Neuronal stem cell (in vitro differentiated cells): ENCODE measurements around the gene CADPS.

ENCODE experiments used
- DNase-seq: peaks from one replicate; pipeline ENCODE4 v3.0.0-alpha.2; 2013; ENCODE audit warnings: low spot score
- H2AFZ ChIP-seq: one replicate; pipeline ENCODE4 v1.6.1; 2013; ENCODE audit warnings: mild to moderate bottlenecking, low read length, inconsistent platforms
- H2AK5ac ChIP-seq: 2 replicates; pipeline ENCODE4 v1.6.1; 2013; ENCODE audit warnings: low read depth, mild to moderate bottlenecking, inconsistent platforms, low read length, moderate library complexity, mixed read lengths
- H2BK120ac ChIP-seq: 2 replicates; pipeline ENCODE4 v1.6.1; 2013; ENCODE audit warnings: low read depth, mild to moderate bottlenecking, inconsistent platforms, low read length, moderate library complexity, mixed read lengths
- H2BK12ac ChIP-seq: one replicate; pipeline ENCODE4 v1.6.1; 2013; ENCODE audit warnings: low read length, inconsistent platforms
- H2BK15ac ChIP-seq: 2 replicates; pipeline ENCODE4 v1.6.1; 2013; ENCODE audit warnings: mild to moderate bottlenecking, low read length, inconsistent platforms, mixed read lengths
- H2BK5ac ChIP-seq: one replicate; pipeline ENCODE4 v1.6.1; 2013; ENCODE audit warnings: inconsistent platforms, mild to moderate bottlenecking, low read length, moderate library complexity
- H3K14ac ChIP-seq: one replicate; pipeline ENCODE4 v1.6.1; 2013; ENCODE audit warnings: low read length, inconsistent platforms
- H3K18ac ChIP-seq: 2 replicates; pipeline ENCODE4 v1.6.1; 2013; ENCODE audit warnings: low read length, inconsistent platforms
- H3K23ac ChIP-seq: 2 replicates; pipeline ENCODE4 v1.6.1; 2013; ENCODE audit warnings: low read depth, mild to moderate bottlenecking, mixed read lengths, low read length, inconsistent platforms; ENCODE audit not compliant: poor library complexity
- H3K27ac ChIP-seq: replicated peaks from 3 replicates; pipeline ENCODE4 v1.5.1; 2013; ENCODE audit warnings: low read length, inconsistent platforms
- H3K27me3 ChIP-seq, 3 experiments: 2 replicates each; pipeline ENCODE4 v1.6.1; 2013; ENCODE audit warnings: low read length in 3 of 3, mild to moderate bottlenecking in 2 of 3, inconsistent platforms in 1 of 3, low read depth in 1 of 3, mixed read lengths in 1 of 3, moderate library complexity in 1 of 3; ENCODE audit not compliant: control insufficient read depth in 3 of 3, insufficient read depth in 3 of 3
- H3K36me3 ChIP-seq, 2 donors: replicated peaks in 1 of 2; 2 replicates each; pipeline ENCODE4 v1.6.1; 2013; ENCODE audit warnings: low read length in 2 of 2; ENCODE audit not compliant: control insufficient read depth in 2 of 2, insufficient read depth in 2 of 2
- H3K4ac ChIP-seq: 2 replicates; pipeline ENCODE4 v1.6.1; 2013; ENCODE audit warnings: inconsistent platforms, mild to moderate bottlenecking, low read length, moderate library complexity
- H3K4me1 ChIP-seq, 2 donors: 1 replicate in 1 of 2; 2 replicates in 1 of 2; pipeline ENCODE4 v1.6.1; 2013; ENCODE audit warnings: low read length in 2 of 2, low read depth in 1 of 2; ENCODE audit not compliant: control insufficient read depth in 2 of 2, insufficient read depth in 1 of 2
- H3K4me2 ChIP-seq: one replicate; pipeline ENCODE4 v1.6.1; 2013; ENCODE audit warnings: mild to moderate bottlenecking, low read length, inconsistent platforms; ENCODE audit not compliant: insufficient read depth, poor library complexity, severe bottlenecking
- H3K4me3 ChIP-seq, 2 donors: 2 replicates each; pipeline ENCODE4 v1.5.1; 2013; ENCODE audit warnings: low read length in 2 of 2, mild to moderate bottlenecking in 2 of 2, inconsistent platforms in 1 of 2, moderate library complexity in 1 of 2
- H3K79me1 ChIP-seq: one replicate; pipeline ENCODE4 v1.6.1; 2013; ENCODE audit warnings: low read depth, mild to moderate bottlenecking, inconsistent platforms, low read length, moderate library complexity
- H3K9ac ChIP-seq: one replicate; pipeline ENCODE4 v1.6.1; 2013; ENCODE audit warnings: mild to moderate bottlenecking, low read depth, low read length, inconsistent platforms; ENCODE audit not compliant: poor library complexity
- H3K9me3 ChIP-seq, 2 donors: replicated peaks in 1 of 2; 2 replicates each; pipeline versions ENCODE3 to v1.6.1; 2013; ENCODE audit warnings: low read length in 2 of 2, mild to moderate bottlenecking in 2 of 2, inconsistent platforms in 1 of 2, low read depth in 1 of 2, mixed read lengths in 1 of 2, moderate library complexity in 1 of 2; ENCODE audit not compliant: control insufficient read depth in 2 of 2, insufficient read depth in 1 of 2
- H4K8ac ChIP-seq: one replicate; pipeline ENCODE4 v1.6.1; 2013; ENCODE audit warnings: low read depth, mild to moderate bottlenecking, inconsistent platforms, low read length, moderate library complexity
- H4K91ac ChIP-seq: one replicate; pipeline ENCODE4 v1.6.1; 2013; ENCODE audit warnings: low read length, low read depth, mild to moderate bottlenecking, inconsistent platforms; ENCODE audit not compliant: poor library complexity
- WGBS, 2 donors: extraction: QIAGEN DNeasy Blood & Tissue Kit; methylation state at CpG; one replicate each; pipeline ENCODE4 v1.1.7; 2013; ENCODE audit warnings: missing lambda C conversion rate in 2 of 2, mixed read lengths in 1 of 2; ENCODE audit not compliant: insufficient read length in 2 of 2, insufficient replicate concordance in 1 of 2; ENCODE audit errors: extremely low coverage in 2 of 2; 5-methylcytosine and 5-hydroxymethylcytosine counted together

The CADPS gene

GRCh38 chr3:62758296-62759066, 116.7 kb downstream of the CADPS start:
- no peak overlapping the region for H3K27ac ChIP-seq
- no CpG with 5 or more reads among the region's 3 CpGs for WGBS, 2 donors
- H3K36me3 ChIP-seq: no peaks in the 10 kb centered on the region
- no peak overlapping the region for H4K8ac ChIP-seq
- H3K9me3 ChIP-seq: no peaks in the 10 kb centered on the region
- no peak overlapping the region for H3K14ac ChIP-seq
- no peak overlapping the region for H2BK120ac ChIP-seq
- H3K4me3 ChIP-seq: no peak overlapping the region
- H2BK5ac ChIP-seq: no peak overlapping the region
- H2AK5ac ChIP-seq: no peak overlapping the region
- H3K4me2 ChIP-seq: no peak overlapping the region
- no peak overlapping the region for H2BK12ac ChIP-seq
- H3K4ac ChIP-seq: no peak overlapping the region
- H3K79me1 ChIP-seq: no peaks in the 10 kb centered on the region
- no peak for DNase-seq
- H3K18ac ChIP-seq: no peak overlapping the region
- peaks cover 0 to 2% of the 10 kb centered on the region in 2 donors for H3K4me1 ChIP-seq
- H3K27me3 ChIP-seq: no peaks in the 10 kb centered on the region
- H2AFZ ChIP-seq: no peak overlapping the region
- no peak overlapping the region for H4K91ac ChIP-seq
- H2BK15ac ChIP-seq: no peak overlapping the region
- no peak overlapping the region for H3K9ac ChIP-seq
- H3K23ac ChIP-seq: no peak overlapping the region

GRCh38 chr3:62757045-62757444, 118.2 kb downstream of the CADPS start:
- H3K4me3 ChIP-seq: no peak overlapping the region
- H3K9me3 ChIP-seq: no peaks in the 10 kb centered on the region
- no peak overlapping the region for H3K14ac ChIP-seq
- H3K4me1 ChIP-seq: peaks cover 0 to 2% of the 10 kb centered on the region in 2 donors
- no peaks in the 10 kb centered on the region for H3K27me3 ChIP-seq
- no peak overlapping the region for H3K27ac ChIP-seq
- no peak overlapping the region for H3K23ac ChIP-seq
- no peak overlapping the region for H3K4me2 ChIP-seq
- H4K8ac ChIP-seq: no peak overlapping the region
- no peak overlapping the region for H2BK5ac ChIP-seq
- H2BK12ac ChIP-seq: no peak overlapping the region
- DNase-seq: no peak
- H2BK120ac ChIP-seq: no peak overlapping the region
- H4K91ac ChIP-seq: no peak overlapping the region
- no peaks in the 10 kb centered on the region for H3K36me3 ChIP-seq
- no peak overlapping the region for H2AFZ ChIP-seq
- H3K4ac ChIP-seq: no peak overlapping the region
- H3K79me1 ChIP-seq: no peaks in the 10 kb centered on the region
- no peak overlapping the region for H2AK5ac ChIP-seq
- H3K18ac ChIP-seq: no peak overlapping the region
- WGBS, 2 donors: no CpG with 5 or more reads among the region's 4 CpGs
- no peak overlapping the region for H3K9ac ChIP-seq
- no peak overlapping the region for H2BK15ac ChIP-seq

GRCh38 chr3:62755285-62755684, 119.9 kb downstream of the CADPS start:
- no peak overlapping the region for H4K8ac ChIP-seq
- no peak overlapping the region for H3K4ac ChIP-seq
- WGBS, 2 donors: no CpG with 5 or more reads among the region's 8 CpGs
- H3K4me2 ChIP-seq: no peak overlapping the region
- DNase-seq: no peak
- no peak overlapping the region for H3K4me3 ChIP-seq
- no peak overlapping the region for H2BK5ac ChIP-seq
- H2BK120ac ChIP-seq: no peak overlapping the region
- H3K27ac ChIP-seq: no peak overlapping the region
- no peak overlapping the region for H2AFZ ChIP-seq
- H3K23ac ChIP-seq: no peak overlapping the region
- H2AK5ac ChIP-seq: no peak overlapping the region
- no peaks in the 10 kb centered on the region for H3K36me3 ChIP-seq
- no peak overlapping the region for H3K9ac ChIP-seq
- H3K79me1 ChIP-seq: no peaks in the 10 kb centered on the region
- H3K14ac ChIP-seq: no peak overlapping the region
- no peak overlapping the region for H2BK15ac ChIP-seq
- H4K91ac ChIP-seq: no peak overlapping the region
- peaks cover 0 to 2% of the 10 kb centered on the region in 2 donors for H3K4me1 ChIP-seq
- no peaks in the 10 kb centered on the region for H3K9me3 ChIP-seq
- H3K27me3 ChIP-seq: no peaks in the 10 kb centered on the region
- H3K18ac ChIP-seq: no peak overlapping the region
- no peak overlapping the region for H2BK12ac ChIP-seq

GRCh38 chr3:62749657-62750056, 125.6 kb downstream of the CADPS start:
- H2AK5ac ChIP-seq: no peak overlapping the region
- no peak overlapping the region for H3K18ac ChIP-seq
- H4K91ac ChIP-seq: no peak overlapping the region
- no peak overlapping the region for H3K9ac ChIP-seq
- no peaks in the 10 kb centered on the region for H3K4me1 ChIP-seq
- H2BK120ac ChIP-seq: no peak overlapping the region
- H2BK15ac ChIP-seq: no peak overlapping the region
- no peak overlapping the region for H2BK12ac ChIP-seq
- H3K14ac ChIP-seq: no peak overlapping the region
- H4K8ac ChIP-seq: no peak overlapping the region
- H3K4me2 ChIP-seq: no peak overlapping the region
- no CpG with 5 or more reads among the region's 2 CpGs for WGBS, 2 donors
- H3K4ac ChIP-seq: no peak overlapping the region
- H2BK5ac ChIP-seq: no peak overlapping the region
- no peak overlapping the region for H3K23ac ChIP-seq
- no peaks in the 10 kb centered on the region for H3K36me3 ChIP-seq
- H3K27ac ChIP-seq: no peak overlapping the region
- H3K9me3 ChIP-seq: no peaks in the 10 kb centered on the region
- no peaks in the 10 kb centered on the region for H3K79me1 ChIP-seq
- no peak overlapping the region for H3K4me3 ChIP-seq
- no peak for DNase-seq
- no peaks in the 10 kb centered on the region for H3K27me3 ChIP-seq
- H2AFZ ChIP-seq: no peak overlapping the region
